Measurements from ENCODE around the gene CNOT11.

Gene CNOT11

DNA sequence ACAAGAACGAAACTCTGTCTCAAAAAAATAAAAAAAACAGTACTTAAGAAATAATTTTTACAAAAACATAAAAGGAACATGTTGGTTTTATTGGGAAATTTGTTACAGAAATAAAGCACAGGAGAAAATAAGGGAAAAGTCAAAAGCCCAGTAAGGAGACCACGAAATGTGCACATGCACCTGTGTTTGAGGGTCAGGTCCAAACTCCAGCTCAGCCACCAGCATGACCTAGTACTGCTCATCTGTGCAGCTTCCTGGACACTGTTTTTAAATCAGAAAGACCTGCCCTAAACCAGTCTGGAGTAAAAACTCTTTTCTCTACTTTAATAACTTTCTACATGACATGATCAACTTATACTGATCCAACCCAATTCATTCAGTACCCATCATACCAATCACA, 34.6 kb downstream of the CNOT11 start:
- no peak for DNase-seq (ENCODE audit: insufficient read length, low spot score)
- no peak for FAIRE-seq

DNA sequence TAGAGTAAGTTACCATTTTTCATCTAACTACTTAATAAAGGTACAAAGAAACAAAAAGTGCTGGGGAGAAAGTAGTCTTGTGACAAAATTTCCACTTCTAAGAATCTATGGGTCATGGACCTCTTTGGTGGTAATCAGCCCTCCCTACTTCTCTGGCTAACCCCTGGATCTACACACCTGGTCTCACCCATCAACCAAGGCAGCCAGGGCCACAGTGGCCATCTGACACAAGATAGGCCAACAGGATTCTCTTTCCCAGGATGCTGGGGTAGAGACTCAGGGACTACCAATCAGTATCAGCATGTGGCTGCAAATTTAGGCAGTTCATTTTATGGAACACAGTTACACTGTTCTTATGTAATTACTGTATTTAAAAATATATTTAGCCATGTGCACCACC, 38.0 kb downstream of the CNOT11 start:
- TF ChIP-seq, protein P1, sequence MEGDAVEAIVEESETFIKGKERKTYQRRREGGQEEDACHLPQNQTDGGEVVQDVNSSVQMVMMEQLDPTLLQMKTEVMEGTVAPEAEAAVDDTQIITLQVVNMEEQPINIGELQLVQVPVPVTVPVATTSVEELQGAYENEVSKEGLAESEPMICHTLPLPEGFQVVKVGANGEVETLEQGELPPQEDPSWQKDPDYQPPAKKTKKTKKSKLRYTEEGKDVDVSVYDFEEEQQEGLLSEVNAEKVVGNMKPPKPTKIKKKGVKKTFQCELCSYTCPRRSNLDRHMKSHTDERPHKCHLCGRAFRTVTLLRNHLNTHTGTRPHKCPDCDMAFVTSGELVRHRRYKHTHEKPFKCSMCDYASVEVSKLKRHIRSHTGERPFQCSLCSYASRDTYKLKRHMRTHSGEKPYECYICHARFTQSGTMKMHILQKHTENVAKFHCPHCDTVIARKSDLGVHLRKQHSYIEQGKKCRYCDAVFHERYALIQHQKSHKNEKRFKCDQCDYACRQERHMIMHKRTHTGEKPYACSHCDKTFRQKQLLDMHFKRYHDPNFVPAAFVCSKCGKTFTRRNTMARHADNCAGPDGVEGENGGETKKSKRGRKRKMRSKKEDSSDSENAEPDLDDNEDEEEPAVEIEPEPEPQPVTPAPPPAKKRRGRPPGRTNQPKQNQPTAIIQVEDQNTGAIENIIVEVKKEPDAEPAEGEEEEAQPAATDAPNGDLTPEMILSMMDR (IDR thresholded peaks at IDR 0.05; ENCODE audit: insufficient read depth, missing control alignments) = no peak
- DNase-seq (ENCODE audit: insufficient read length, low spot score) (no peak), FAIRE-seq (no peak)

More for the DNA sequence above, 34.6 kb downstream of the CNOT11 start:
- TF ChIP-seq, protein P1 (IDR thresholded peaks at IDR 0.05; ENCODE audit: insufficient read depth, missing control alignments) = no peak

DNA sequence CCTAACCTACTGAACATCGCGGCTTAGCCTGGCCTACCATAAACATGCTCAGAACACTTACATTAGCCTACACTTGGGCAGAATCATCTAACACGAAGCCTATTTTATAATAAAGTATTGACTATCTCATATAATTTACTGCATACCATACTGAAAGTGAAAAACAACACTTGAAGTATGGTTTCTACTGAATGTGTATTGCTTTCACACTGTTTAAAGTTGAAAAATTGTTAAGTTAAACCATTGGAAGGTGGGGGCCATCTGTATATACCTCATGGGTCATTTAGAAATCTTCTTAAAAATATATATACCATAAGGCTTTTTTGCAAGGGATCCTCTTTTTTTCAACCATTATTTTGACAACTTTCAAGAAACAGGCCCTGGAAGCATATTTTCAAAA, 39.3 kb downstream of the CNOT11 start:
- DNase-seq (ENCODE audit: insufficient read length, low spot score) (no peak), FAIRE-seq (no peak)
- TF ChIP-seq, protein P1 (IDR thresholded peaks at IDR 0.05; ENCODE audit: insufficient read depth, missing control alignments) = no peak

DNA sequence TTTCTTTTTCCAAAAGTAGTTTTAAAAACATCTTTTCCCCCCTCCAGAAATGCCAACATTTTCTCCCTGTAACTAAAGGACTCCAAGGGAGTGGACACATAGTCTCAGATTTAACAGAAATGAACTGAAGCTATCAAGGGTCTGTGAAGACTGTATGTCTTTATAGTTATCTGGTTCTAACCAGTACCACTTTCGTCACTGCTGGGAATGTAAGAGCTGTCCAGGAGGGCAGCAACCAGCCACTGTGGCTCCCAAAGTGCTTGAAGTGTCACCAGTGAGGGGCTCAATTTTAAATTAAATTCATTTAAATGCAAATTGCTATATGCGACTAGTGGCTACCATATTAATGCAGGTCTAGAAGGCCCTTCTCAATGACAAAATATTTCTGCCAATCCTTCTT, 40.9 kb downstream of the CNOT11 start:
- TF ChIP-seq, protein P1 (IDR thresholded peaks at IDR 0.05; ENCODE audit: insufficient read depth, missing control alignments) = no peak
- DNase-seq (ENCODE audit: insufficient read length, low spot score) (no peak), FAIRE-seq (no peak)

DNA sequence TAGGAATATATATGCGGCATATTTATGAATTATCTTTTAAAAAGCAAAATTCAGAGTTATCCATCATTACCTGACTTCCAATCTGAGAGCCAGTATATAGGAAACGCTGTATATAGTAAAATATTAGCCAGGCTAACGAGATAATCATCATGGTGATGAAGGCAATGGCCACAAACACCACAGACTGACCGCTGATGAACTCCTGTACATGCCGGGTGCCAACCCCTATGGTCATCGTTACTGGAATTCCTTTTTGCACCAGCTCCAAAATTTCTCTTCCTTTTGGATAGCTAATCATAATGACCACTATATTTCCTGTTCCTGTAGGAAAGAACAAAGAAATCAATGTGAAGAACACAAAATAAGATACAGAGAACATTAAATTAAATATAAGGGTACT, 42.2 kb downstream of the CNOT11 start:
- DNase-seq (ENCODE audit: insufficient read length, low spot score) (no peak), FAIRE-seq (no peak)
- TF ChIP-seq, protein P1 (IDR thresholded peaks at IDR 0.05; ENCODE audit: insufficient read depth, missing control alignments) = no peak

DNA sequence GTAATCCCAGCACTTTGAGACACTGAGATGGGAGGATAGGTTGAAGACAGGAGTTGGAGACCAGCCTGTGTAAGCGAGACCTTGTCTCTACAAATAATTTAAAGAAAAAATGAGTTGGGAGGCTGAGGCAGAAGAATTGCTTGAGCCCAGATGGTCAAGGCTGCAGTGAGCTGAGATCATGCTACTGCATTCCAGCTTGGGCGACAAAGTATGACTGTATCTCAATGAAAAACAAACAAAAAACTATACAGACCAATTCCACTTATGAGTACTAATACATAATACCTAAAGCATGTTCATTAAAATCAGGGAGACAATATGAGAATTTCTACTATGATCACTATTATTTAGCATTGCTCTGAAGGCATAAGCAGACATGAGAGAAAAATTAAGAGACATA, 43.2 kb downstream of the CNOT11 start:
- DNase-seq (ENCODE audit: insufficient read length, low spot score) = no peak
- FAIRE-seq = no peak
- TF ChIP-seq, protein P1 (IDR thresholded peaks at IDR 0.05; ENCODE audit: insufficient read depth, missing control alignments) = no peak

DNA sequence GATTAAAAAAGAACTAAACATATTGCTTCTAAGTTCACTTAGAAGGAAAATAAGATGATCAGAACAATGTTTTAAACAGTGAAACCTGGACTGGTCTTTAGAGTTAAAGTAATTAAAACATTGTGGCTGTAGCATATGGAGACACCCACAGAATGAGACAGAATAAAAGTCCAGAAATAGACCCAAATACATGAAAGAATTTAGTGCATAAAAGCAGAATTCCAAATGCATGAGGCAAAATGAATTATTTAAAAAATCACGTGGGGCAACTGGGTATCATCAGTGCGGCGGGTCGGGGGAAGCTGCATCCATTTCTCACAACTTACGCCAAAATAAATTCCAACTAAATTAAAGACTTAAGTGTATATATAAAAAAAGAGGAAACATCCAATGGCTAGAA, 43.7 kb downstream of the CNOT11 start:
- TF ChIP-seq, protein P1 (IDR thresholded peaks at IDR 0.05; ENCODE audit: insufficient read depth, missing control alignments) = no peak
- DNase-seq (ENCODE audit: insufficient read length, low spot score) (no peak), FAIRE-seq (no peak)
